Thoracic aorta (tissue), 2 donors: ENCODE data around the gene CCDC88B. TPM values are rescaled to one million over a fixed set of nuclear protein-coding genes. Genes with fewer than 3 reads are reported as not detected.

Experiments
- ATAC-seq: fragments of 150-250 bp; one replicate; pipeline ENCODE4 v1.8.0; 2017; ENCODE audit warnings: low read depth; ENCODE audit not compliant: insufficient number of reproducible peaks, low FRiP score
- DNase-seq: peaks from one replicate; pipeline ENCODE4 v3.0.0-alpha.2; 2020; ENCODE audit warnings: low spot score
- H3K27ac ChIP-seq, 2 donors: fragments of 200-600 bp; sonication (generic); 1 replicate in 1 of 2; 2 replicates in 1 of 2; pipeline ENCODE4 v1.5.1; 2016; ENCODE audit warnings: mild to moderate bottlenecking in 2 of 2, moderate library complexity in 2 of 2
- H3K27me3 ChIP-seq: fragments of 200-600 bp; sonication (generic); replicated peaks from 2 replicates; pipeline ENCODE4 v1.6.0; 2016; ENCODE audit warnings: mild to moderate bottlenecking; ENCODE audit not compliant: insufficient read depth
- H3K36me3 ChIP-seq: fragments of 200-600 bp; sonication (generic); one replicate; pipeline ENCODE4 v1.5.1; 2016
- H3K4me1 ChIP-seq, 2 donors: fragments of 200-600 bp; sonication (generic); 1 replicate in 1 of 2; 2 replicates in 1 of 2; pipeline versions ENCODE4 v1.5.1 to v1.6.0; 2016; ENCODE audit warnings: low read depth in 2 of 2, mild to moderate bottlenecking in 1 of 2; ENCODE audit not compliant: control insufficient read depth in 1 of 2
- H3K4me3 ChIP-seq: fragments of 200-600 bp; sonication (generic); 2 replicates; pipeline ENCODE4 v1.5.1; 2016; ENCODE audit warnings: mild to moderate bottlenecking
- H3K9me3 ChIP-seq: fragments of 200-600 bp; sonication (generic); 2 replicates; pipeline ENCODE4 v1.5.1; 2016
- total RNA-seq, 2 donors: library from RNA; depleted of rRNA; stranded (reverse); fragments of >200 nt; gene quantifications; one replicate each; pipeline versions ENCODE4 v1.1.0 to v1.2.3, GENCODE V29; 2016
- TF ChIP-seq, protein P1 (sequence below): fragments of 200-600 bp; sonication (generic); IDR thresholded peaks from one replicate; pipeline ENCODE4 v1.5.1; 2019; ENCODE audit warnings: antibody characterized with exemption

The CCDC88B gene
- total RNA-seq, 2 donors from 2014 or later: 10.3 to 19.0 TPM

DNA sequence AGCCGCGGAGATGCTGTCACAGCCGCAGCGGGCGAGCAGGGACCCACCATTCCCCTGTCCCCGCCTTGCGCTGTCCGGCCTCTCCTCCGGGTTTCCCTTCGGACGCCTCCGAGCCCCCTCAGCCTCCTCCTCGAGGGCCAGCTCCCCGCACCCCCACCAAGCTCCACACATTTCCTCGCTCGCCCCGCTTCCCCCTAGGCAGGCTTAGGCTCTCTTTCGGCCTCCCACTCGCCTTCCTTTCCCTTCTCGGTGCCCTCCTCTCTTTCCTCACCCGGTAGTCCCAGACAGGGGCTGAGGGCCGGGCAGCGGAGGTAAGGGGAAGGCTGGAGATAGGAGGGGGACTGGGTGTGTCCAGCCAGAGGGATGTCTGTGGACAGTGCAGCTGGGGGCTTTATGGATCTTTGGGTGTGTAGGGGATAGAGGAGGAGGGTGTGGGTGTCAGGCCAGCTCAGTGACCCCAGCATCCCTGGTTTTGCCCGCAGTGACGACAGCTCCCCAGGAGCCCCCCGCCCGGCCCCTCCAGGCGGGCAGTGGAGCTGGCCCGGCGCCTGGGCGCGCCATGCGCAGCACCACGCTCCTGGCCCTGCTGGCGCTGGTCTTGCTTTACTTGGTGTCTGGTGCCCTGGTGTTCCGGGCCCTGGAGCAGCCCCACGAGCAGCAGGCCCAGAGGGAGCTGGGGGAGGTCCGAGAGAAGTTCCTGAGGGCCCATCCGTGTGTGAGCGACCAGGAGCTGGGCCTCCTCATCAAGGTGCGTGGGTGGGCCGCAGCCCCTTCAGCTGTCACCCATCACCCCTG is 47.3 kb upstream of the CCDC88B start:
- ATAC-seq: no peak

DNA sequence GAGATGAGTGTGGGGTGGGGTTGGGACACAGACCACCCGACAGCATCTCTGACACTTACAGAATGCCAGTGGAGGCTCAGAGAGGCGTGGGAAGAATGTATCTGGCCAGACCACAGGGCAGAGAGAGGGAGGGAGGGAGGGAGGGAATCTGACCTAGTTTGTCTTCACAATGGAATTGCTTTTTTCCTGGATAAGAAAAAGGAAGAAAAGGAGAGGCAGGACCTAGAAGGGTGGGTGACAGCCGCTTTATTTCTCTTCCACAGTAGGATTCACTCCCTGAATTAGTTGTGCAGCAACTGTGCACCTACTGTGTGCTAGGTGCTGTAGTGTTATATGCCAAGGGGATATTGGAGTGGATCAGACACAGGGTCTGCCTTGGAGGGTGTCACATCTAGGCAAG is 45.2 kb upstream of the CCDC88B start:
- peaks cover 30% of the 10 kb centered on the region for H3K27me3 ChIP-seq
- H3K27ac ChIP-seq: no peak overlapping the region
- peaks cover 19 to 28% of the 10 kb centered on the region in 2 donors for H3K4me1 ChIP-seq
- no peaks in the 10 kb centered on the region for H3K36me3 ChIP-seq
- ATAC-seq (no peak), DNase-seq (no peak)
- H3K4me3 ChIP-seq: no peak overlapping the region
- TF ChIP-seq, protein P1, sequence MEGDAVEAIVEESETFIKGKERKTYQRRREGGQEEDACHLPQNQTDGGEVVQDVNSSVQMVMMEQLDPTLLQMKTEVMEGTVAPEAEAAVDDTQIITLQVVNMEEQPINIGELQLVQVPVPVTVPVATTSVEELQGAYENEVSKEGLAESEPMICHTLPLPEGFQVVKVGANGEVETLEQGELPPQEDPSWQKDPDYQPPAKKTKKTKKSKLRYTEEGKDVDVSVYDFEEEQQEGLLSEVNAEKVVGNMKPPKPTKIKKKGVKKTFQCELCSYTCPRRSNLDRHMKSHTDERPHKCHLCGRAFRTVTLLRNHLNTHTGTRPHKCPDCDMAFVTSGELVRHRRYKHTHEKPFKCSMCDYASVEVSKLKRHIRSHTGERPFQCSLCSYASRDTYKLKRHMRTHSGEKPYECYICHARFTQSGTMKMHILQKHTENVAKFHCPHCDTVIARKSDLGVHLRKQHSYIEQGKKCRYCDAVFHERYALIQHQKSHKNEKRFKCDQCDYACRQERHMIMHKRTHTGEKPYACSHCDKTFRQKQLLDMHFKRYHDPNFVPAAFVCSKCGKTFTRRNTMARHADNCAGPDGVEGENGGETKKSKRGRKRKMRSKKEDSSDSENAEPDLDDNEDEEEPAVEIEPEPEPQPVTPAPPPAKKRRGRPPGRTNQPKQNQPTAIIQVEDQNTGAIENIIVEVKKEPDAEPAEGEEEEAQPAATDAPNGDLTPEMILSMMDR: no peak
- no peaks in the 10 kb centered on the region for H3K9me3 ChIP-seq

More for the DNA sequence above, 47.3 kb upstream of the CCDC88B start:
- Histone ChIP-seq H3K27me3 (peaks cover 21% of the 10 kb centered on the region), H3K4me1 (peaks cover 15 to 19% of the 10 kb centered on the region in 2 donors), H3K36me3 (no peaks in the 10 kb centered on the region), H3K4me3 (peak overlapping the region; percentile 61), H3K27ac (no peak overlapping the region), H3K9me3 (no peaks in the 10 kb centered on the region)
- DNase-seq: no peak
- TF ChIP-seq, protein P1: no peak

DNA sequence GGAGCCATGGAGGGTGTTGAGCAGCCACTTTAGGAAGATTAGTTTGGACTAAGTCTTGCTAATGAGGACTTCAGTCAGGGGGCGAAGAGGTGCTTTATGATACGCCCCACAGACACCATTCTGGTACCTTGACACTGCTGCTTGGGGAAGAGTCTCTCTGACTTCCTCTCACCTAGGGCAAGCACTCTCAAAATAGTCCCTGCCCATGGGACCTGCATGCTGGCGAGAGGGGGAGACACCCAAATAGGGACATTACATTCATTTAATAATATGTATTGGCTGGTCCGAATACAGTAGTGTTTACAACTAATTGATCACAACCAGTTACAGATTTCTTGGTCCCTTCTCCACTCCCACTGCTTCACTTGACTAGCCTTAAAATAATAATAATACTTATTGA is 44.2 kb upstream of the CCDC88B start:
- H3K4me3 ChIP-seq: no peak overlapping the region
- DNase-seq: no peak

DNA sequence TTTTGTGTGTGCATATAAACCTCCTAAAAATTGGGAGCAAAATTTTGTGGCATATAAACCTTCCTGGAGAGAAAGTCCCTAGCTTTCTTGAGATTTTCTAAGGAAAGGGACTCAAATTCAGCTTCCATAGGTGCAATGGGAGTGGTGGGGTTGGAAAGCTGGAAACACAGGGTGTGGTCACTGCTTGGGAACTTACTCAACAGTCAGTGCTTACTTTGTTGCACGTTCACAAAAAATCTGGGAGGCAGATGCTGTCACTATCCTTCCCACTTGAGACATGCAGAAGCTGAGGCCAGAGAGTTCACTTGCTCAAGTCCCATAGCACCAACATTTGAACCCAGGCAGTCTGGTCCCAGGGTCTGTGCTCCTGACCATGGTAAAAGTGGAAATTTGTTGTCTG is 43.8 kb upstream of the CCDC88B start:
- Histone ChIP-seq H3K27ac (no peak overlapping the region), H3K27me3 (peaks cover 30% of the 10 kb centered on the region), H3K4me3 (no peak overlapping the region), H3K36me3 (no peaks in the 10 kb centered on the region), H3K4me1 (peaks cover 27 to 41% of the 10 kb centered on the region in 2 donors), H3K9me3 (no peaks in the 10 kb centered on the region)
- TF ChIP-seq, protein P1: no peak
- ATAC-seq (no peak), DNase-seq (no peak)

More for the DNA sequence above, 44.2 kb upstream of the CCDC88B start:
- H3K27me3 ChIP-seq: peaks cover 30% of the 10 kb centered on the region
- H3K36me3 ChIP-seq: no peaks in the 10 kb centered on the region
- ATAC-seq: no peak
- TF ChIP-seq, protein P1: no peak
- no peaks in the 10 kb centered on the region for H3K9me3 ChIP-seq
- peaks cover 26 to 38% of the 10 kb centered on the region in 2 donors for H3K4me1 ChIP-seq
- no peak overlapping the region for H3K27ac ChIP-seq

DNA sequence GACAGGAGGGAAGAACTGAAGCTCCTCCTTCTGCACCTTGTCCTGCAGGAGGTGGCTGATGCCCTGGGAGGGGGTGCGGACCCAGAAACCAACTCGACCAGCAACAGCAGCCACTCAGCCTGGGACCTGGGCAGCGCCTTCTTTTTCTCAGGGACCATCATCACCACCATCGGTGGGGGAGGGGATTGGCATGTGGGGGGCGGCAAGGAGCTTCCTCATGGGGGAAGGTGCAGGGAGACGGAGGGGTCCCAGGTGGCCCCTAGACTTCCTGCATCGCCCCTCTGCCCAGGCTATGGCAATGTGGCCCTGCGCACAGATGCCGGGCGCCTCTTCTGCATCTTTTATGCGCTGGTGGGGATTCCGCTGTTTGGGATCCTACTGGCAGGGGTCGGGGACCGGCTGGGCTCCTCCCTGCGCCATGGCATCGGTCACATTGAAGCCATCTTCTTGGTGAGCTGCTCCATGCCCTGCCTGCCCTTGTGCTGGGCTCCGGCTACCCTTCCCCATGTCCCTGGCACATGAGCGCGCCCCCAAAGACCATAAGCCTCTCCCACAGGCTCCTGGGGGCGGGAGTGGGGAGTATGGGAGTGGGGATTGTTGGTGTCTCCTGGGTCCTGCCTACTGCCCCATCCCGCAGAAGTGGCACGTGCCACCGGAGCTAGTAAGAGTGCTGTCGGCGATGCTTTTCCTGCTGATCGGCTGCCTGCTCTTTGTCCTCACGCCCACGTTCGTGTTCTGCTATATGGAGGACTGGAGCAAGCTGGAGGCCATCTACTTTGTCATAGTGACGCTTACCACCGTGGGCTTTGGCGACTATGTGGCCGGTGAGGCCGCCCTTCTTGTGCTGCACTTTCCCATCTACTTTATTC is 42.9 kb upstream of the CCDC88B start:
- ATAC-seq (no peak), DNase-seq (no peak)
- Histone ChIP-seq H3K4me1 (peaks cover 19 to 34% of the 10 kb centered on the region in 2 donors), H3K27me3 (peaks cover 30% of the 10 kb centered on the region), H3K9me3 (no peaks in the 10 kb centered on the region), H3K4me3 (no peak overlapping the region), H3K27ac (no peak overlapping the region), H3K36me3 (no peaks in the 10 kb centered on the region)
- TF ChIP-seq, protein P1: no peak
